HG03095 (cell line): ENCODE data around the gene CERS4.
"Not testable (repeated sequence)": the region's sequence is repeated elsewhere in the genome, so short reads cannot be mapped to it uniquely, and the experiment has no call there.

Source experiments
- ATAC-seq: cut with Tn5 transposase; IDR thresholded peaks from one replicate; pipeline ENCODE4 v1.9.1; 2021; ENCODE audit warnings: moderate library complexity; ENCODE audit not compliant: unreplicated experiment

Gene CERS4, protein sequence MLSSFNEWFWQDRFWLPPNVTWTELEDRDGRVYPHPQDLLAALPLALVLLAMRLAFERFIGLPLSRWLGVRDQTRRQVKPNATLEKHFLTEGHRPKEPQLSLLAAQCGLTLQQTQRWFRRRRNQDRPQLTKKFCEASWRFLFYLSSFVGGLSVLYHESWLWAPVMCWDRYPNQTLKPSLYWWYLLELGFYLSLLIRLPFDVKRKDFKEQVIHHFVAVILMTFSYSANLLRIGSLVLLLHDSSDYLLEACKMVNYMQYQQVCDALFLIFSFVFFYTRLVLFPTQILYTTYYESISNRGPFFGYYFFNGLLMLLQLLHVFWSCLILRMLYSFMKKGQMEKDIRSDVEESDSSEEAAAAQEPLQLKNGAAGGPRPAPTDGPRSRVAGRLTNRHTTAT

DNA sequence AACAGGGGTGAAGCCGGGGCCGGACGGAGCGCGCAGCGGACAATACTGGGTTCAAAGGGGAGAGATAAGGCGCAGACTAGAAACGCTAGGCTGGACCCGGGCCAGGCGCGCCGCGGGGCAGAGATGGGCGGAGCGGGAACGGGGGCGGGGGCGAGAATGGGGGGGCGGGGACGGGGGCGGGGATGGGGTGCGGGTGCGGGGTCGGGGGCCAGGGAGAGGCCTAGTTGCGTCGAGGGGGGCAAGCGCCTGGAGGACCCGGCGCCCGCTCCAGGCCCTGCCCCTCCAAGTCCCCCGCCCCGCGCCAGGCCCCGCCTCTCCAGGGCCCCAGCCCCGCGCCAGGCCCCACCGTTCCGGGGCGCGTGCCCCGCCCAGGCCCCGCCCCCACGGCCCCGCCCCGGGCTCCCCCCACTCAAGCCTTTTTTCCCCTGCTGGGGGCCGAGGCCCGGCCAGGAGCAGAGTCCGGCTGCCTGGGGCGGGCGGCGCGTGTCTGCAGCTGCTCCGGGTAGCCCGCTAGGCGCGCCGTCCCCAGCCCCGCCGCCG, at the start of gene CERS4:
CERS4 (plus strand) TSS at position 449 of the 540 bp plus-strand sequence. CDS start 41,707 bp downstream, outside the sequence.
- peak; percentile 36 for ATAC-seq

DNA sequence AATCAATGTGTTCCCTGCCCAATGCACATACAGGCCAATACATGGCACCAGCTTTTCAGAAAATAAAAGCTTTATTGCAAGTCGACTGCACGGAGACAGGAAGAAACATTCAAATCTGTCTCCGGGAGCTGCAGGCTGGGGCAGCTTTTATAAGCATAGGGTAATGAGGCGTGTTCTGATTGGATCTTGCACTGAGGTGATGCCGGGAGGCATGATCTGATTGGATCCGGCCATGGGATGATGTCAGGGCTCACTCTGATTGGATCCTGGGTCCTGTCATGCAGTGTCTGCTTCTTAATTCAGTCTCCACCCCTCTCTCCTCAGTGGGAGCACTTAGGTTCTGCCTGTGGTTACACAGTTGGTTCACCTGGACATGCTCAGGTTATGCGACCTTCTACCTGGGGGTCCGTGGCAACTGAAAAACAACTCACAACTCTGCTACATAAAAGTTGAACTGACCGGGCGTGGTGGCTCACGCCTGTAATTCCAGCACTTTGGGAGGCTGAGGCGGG, 48.0 kb upstream of the CERS4 start:
- no peak for ATAC-seq

DNA sequence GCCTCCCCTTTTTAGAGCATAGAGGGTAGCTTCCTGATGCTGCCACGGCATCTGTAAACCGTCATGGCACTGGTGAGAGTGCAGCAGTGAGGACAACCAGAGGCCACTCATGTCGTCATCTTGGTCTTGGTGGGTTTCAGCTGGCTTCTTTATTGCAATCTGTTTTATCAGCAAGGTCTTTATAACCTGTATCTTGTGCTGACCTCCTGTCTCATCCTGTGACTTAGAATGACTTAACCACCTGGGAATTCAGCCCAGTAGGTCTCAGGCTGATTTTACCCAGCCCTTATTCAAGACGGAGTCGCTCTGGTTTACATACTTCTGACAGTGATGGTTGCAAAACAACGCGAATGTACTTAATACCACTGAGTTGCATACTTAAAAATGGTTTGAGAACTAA, 45.4 kb upstream of the CERS4 start:
- ATAC-seq: no peak

DNA sequence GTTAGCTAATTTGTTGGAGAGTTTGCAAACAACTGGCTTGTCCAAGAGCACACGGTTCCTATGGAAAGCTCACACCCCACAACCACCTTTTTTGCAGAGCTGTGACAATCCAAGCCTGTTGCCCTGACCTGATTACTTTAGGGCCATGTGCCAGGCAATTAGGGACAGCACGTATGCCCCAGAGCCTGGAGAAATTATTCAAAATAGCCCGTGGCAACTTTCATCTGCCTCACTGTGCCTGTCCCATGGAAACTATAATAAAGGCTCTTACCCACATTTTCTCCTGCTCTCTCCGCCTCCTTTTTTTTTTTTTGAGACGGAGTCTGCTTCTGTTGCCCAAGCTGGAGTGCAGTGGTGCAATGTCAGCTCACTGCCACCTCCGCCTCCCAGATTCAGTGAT, 41.2 kb upstream of the CERS4 start:
- ATAC-seq: no peak

DNA sequence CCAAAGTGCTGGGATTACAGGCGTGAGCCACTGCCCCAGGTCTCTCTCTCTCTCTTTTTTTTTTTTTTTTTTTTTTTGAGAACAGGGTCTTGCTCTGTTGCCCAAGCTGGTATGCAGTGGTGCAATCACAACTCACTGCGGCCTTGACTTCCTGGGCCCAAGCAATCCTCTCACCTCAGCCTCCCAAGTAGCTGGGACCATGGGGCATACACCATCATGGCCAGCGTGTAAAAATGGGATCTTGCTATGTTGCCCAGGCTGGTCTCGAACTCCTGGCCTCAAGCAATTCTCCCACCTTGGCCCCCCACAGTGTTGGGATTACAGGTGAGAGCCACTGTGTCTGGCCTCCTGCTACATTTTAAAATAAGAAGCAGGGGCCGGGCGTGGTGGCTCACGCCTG, 40.6 kb upstream of the CERS4 start:
- no peak for ATAC-seq

DNA sequence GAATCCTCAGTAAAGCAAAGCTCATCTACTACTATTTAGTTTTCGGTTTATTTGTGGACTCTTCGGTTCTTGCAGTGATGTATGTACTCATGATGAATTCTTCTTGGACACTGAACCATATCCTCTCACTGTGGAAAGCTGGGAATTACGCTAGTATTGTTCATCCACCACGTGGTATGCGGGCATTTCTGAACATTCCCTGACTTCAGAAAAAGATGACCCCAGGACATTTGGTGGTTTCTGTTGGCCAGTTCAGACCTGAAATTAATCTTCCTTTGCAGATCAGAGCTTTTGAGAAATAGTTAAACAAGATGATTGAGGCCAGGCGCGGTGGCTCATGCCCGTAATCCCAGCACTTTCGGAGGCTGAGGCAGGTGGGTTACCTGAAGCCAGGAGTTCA, 34.5 kb upstream of the CERS4 start:
- ATAC-seq: no peak

DNA sequence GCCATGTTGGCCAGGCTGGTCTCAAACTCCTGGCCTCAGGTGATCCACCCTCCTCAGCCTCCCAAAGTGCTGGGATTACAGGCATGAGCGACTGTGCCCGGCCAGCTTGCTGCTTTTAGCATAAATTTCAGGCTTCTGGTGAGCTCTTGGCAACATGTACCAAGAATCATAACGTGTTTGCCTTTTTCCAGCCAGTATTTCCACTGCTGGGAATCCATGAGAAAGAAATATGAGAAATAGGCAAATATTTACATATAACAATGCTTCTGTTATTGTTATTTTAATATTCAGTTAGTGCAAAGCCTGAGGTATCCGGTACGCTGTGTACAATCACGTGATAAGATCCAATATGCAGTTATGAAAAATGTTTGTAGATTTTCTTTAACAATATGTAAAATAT, 29.2 kb upstream of the CERS4 start:
- no peak for ATAC-seq

DNA sequence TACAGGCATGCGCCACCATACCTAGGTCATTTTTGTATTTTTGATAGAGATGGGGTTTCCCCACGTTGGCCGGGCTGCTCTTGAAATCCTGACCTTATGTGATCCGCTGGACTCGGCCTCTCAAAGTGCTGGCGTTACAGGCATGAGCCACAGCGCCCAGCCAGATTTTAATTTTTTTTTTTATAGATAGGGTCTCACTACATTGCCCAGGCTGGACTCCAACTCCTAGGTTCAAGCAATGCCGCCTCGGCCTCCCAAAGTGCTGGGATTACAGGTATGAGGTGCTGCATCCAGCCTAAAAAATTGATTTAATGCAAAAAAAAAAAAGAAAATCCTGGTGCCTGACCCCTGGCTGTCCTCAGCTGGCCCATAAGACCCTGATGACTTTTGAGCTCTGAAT, 24.9 kb upstream of the CERS4 start:
- ATAC-seq: no peak

DNA sequence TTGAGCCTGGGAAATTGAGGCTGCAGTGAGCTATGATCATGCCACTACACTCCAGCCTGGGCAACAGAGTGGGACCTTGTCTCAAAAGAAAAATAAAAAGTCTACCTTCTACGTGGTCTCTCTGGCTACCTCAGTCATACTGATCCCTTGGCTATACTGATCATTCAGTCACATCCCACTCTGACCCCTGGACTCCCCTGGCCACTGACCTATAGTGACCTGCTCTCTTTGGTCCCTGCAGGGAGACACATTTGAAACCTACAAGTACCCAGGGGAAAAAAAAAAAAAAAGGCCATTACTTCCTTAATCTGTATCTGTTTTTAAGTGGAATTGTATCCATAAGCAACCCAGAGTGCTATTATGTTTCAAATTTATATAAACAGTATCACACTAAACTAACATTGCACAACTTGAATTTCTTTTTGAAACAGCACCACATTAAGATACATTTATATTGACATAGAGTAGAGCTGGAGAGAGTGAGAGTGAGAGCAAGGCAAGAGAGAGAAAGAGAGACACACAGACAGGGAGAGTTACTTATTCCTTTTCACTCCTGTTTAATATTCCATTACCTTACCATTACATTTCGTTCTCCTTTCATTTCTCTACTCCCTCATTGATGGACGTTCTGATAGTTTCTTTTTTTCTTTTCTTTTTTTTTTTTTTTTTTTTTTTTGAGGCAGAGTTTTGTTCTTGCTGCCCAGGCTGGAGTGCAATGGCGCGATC, 23.7 kb upstream of the CERS4 start:
- ATAC-seq: no peak

DNA sequence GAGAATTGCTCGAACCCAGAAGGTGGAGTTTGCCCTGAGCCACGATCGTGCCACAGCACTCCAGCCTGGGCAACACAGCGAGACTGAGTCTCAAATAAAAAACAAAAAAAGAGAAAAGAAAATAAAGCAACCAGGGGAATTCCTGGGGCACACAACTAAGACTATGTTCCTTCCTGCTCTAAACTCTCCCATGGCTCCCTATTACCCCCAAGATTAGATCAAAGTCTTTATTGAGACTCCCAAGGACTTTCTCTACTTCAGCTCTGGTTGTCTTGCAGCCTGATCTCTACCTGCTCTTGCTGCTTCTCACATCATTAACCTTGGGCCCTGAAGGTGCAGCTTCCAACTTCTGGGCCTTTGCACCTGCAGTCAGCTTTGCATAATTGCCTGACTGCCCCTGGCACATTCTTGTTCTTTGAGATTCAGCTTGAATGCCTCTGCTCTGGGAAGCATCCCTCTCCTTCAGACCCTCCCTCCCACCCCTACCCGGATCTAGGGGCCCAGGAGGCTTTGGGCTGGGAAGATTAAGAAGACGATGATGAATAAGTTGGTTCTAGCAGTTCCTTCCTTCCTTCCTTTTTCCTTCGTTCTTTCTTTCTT, 16.8 kb upstream of the CERS4 start:
- no peak for ATAC-seq

DNA sequence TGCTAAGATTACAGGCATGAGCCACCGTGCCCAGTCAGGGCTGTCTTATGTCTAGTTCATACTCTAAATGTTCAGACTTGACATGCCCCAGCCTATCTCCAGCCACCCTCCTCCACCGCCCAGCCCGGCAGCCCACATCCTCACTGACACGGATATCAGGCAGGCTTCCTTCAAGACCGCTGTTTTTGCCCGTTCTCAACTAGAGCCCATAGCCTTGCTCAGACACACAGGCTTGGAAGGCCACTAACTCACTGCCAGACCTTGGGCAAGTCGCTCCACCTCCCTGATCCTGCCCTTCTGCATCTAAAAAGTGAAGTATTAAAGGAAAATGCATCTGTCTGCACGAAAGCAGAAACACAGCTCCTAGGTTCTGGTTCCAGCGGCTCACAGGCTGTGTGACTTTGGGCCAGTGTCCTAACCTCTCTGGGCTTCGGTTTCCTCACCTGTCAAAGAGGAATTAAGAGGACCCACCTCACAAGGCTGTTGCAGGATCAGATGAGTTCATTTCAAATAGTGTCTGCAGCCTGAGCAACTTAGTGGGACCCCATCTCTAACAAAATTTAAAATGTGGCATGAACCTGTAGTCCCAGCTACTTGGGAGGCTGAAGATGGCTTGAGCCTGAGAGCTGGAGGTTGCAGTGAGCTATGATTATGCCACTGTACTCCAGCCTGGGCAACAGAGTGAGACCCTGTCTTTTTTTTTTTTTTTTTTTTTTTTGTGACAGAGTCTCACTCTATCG, 14.5 kb upstream of the CERS4 start:
- no peak for ATAC-seq

DNA sequence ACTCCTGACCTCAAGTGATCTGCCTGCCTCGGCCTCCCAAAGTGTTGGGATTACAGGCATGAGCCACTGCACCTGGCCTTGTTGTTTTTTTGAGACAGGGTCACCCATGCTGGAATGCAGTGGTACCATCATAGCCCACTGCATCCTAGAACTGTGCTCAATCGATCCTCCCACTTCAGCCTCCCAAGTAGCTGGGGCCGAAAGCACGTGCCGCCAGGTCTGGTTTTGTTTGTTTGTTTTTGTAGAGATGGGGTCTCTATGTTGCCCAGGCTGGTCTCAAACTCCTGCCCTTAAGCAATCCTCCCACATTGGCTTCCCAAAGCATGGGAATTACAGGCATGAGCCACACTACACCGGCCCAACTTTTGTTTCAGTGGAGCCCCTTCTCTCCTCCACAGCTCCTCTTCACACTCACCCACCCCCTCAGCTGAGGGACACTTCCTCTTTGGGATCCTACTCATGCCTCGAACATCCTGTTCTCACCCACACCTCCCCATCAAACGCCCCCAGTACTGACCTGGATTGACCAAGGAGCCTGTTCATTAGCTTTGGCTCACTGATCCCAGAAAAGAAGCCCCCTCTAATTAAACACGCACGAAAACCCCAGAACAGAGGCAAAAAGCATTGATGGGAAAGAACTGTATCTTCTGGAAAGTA, 12.8 kb upstream of the CERS4 start:
- no peak for ATAC-seq

DNA sequence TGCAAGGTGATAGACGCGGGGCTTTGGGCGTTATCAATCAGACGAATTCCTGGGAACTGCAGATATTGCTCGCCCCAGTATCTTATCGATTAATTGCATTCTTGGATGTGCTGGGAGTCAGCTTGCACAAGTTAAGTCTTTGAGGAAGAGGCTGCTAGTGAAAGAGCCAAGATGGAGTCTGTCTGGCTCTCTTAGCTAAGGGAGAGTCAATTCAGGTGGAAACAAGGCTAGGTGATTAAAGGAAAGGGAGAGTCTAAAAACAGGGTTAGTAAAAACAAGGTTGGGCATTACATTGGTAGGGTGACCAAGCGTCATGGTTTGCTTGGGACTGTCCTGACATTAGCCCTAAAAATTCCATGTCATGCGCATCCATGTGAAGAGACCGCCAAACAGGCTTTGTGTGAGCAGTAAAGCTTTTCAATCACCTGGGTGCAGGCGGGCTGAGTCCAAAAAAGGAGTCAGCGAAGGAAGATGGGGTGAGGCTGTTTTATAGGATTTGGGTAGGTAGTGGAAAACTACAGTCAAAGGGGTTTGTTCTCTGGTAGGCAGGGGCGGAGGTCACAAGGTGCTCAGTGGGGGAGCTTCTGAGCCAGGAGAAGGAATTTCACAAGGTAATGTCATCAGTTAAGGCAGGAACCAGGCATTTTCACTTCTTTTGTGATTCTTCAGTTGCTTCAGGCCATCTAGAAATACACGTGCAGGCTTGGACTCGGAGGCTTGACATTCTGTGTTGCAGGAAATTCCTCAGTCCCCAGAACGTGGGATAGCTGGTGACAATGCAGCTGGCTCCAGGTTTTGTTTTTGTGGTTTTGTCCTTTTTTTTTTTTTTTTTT, 5.7 kb upstream of the CERS4 start:
- not testable (repeated sequence) for ATAC-seq

DNA sequence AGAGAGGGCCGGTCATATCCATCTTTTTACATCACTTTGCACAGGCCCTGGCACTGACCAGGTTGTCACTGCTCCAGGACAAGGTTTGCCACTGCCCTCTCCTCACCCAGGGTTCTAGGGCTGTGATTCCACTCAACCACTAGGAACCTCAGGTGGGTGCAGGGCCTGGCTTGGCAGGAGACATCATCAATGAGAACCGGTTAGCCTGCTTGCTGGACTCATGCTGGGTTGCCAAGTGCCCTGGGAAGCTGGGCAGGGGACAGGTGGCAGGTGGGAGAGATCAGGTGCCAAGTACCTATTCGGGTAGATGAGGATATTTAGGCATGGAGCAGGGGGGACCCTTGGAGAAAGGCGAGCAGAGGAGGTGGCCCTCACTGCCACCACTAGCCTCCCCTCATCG, 4.2 kb upstream of the CERS4 start:
- ATAC-seq: no peak

DNA sequence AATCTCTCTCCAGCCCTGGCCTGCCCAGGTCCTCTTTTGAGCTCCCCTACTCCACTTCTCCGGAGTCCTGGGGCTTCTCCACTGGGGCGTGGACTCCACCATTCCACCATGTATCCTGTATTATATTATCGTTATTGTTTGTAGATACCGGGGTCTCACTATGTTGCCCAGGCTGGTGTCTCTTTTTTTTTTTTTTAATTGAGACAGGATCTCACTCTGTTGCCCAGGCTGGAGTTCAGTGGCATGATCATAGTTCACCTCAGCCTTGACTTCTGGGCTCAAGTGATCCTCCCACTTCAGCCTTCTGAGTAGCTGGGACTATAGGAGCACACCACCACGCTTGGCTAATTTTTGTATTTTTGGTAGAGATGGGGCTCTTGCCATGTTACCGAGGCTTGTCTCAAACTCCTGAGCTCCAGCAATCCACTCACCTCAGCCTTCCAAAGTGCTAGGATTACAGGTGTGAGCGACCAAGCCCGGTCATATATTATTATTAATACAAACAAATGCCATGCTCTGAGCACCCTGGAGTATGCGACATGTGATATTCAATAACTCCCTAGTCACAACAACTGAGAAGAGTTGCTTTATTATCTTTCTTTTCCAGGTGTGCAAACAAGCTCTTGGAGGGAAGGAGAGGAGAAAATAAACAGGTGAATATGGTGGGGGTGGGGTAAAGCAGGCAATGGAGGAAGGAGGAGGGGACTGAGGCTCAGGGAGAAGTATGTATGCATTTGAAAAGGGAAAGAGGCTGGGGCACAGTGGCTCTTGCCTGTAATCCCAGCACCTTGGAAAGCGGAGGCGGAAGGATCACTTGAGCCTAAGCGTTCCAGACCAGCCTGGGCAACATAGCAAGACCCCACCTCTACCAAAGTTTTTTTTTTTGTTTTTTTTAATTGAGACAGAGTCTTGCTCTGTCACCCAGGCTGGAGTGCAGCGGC, 2.8 kb upstream of the CERS4 start:
- ATAC-seq: no peak

DNA sequence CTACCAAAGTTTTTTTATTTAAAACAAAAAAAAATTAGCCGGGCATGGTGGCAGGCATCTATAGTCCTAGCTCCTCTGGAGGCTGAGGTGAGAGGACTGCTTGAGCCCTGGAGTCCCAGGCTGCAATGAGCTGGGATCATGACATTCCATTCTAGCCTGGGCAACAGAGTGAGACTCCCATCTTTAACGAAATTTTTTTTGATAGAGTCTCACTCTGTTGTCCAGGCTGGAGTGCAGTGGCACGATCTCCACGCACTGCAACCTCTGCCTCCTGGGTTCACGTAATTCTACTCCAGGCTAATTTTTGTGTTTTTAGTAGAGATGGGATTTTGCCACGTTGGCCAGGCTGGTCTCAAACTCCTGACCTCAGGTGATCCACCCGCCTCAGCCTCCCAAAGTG, 1.8 kb upstream of the CERS4 start:
- not testable (repeated sequence) for ATAC-seq

DNA sequence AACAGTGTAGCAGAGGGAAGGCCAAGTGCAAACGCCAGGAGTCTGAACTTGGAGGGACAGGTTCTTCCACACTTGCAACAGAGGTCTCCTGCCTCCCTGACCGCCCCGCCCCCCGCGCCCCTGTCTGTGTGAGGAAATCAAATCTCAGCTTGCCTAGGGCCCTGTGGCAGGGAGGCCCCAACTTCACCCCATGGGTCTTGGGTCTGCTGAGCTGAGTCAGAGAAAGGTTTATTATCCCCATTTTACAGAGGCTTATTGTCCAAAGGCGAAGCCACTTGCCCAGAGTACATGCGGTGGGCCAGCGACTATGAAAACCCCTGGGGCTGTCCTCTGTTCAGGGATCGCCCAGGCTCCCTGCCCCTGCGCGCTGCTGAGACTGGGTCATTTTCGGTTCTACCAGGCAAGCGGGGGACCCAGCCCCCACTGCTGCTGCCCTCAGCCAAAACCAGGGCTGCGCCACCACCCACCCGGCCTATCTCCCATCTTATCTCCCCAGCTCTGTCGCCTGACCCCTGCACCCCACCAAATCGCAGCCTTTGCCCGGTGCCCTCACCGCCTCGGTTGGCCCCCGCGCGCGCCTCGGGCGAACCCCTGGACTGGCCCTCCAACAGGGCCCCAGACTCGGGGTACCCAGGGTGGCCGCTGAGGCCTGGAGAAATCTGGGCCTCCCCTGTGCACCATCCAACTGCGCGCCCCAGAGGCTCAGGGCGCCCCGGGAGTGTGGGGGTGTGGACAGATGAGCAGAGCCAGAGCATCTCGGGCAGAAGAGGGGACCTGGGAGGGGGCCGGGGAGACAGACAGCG, 850 bp upstream of the CERS4 start:
- ATAC-seq: no peak
